Hippocampal formation (tissue), 2 donors: ENCODE measurements around the gene ZNF776.
A peak's percentile ranks its signal among the peaks of the same experiment; 100 is the strongest.
"Not testable (repeated sequence)": the region's sequence is repeated elsewhere in the genome, so short reads cannot be mapped to it uniquely, and the experiment has no call there.

Experiments
- DNase-seq, 2 donors: peaks; one replicate each; lab custom pipeline; 2025; lab: John Stamatoyannopoulos, UW

The ZNF776 gene

DNA sequence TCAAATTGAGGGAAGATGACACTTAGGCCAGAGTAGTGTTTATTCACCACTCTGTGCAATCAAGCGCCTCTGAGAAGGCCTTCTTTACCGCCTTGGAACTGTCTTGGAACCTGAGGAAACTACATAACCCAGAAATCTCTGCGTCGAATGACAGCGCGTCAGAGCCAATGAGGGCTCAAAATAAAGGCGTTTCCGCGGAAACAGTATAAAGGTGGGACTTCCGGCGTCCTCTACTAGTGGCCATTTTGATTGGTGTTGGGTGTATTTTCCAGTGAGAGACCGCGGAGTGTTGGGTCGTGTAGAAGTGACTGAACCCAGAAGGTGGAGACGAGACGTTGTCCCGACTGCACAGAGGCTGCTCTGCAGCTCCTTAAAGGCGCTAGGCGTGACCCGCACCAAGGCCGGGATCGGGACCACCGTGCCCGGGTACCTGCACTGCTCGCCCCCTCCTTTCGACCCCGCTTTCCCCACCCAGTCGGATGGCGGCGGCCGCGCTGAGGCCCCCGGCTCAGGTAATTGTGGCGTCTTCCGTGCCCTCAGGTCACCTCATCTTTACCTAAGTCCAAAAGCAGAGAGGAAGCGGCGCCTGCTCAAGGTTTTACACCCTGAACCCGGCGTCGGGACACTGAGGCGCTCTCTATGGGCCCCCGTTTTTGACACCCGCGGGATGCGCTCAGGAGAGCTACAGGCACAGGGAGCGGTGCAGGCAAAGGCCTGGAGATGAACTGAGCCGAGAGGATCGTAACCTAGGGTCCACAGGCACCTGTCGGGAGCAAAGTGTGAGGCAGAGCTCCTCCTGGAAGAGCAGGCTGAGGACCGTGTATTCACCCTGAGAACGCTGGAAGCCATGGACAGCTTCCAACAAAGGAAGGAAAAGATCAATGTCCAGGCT is at the start of gene ZNF776:
Gene ZNF776 (plus strand): TSS at position 236 of the 892 bp plus-strand sequence. CDS start 244 bp downstream, at position 480.
- peak; percentile 76 to 90 for DNase-seq

DNA sequence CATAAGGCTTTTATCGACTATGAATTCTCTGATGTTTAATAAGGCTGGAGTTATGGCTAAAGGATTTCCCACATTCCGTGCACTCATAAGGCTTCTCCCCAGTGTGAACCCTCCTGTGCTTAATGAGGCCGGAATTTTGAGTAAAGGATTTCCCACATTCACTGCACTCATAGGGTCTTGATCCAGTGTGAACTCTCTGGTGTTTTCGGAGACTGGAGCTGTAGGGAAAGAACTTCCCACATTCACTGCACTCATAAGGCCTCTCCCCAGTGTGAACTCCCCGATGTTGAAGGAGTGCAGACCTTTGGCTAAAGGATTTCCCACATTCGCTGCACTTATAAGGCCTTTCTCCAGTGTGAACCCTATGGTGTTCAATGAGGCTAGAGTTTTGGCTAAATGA is 45.0 kb upstream of the ZNF776 start:
- no peak for DNase-seq

GRCh38 chr19:57706346-57706745 is 40.3 kb upstream of the ZNF776 start:
- no peak for DNase-seq

- peak; percentile 19 to 66 for DNase-seq
These were observed 37.8 kb upstream of the ZNF776 start, which contains the start of gene ZNF154 for GRCh38 chr19:57708641-57709361. Gene ZNF154, minus strand, starts transcription at chr19:57709204. Its CDS starts 233 bp downstream, at chr19:57708971.

GRCh38 chr19:57709616-57710015 is 37.0 kb upstream of the ZNF776 start:
- no peak for DNase-seq

DNA sequence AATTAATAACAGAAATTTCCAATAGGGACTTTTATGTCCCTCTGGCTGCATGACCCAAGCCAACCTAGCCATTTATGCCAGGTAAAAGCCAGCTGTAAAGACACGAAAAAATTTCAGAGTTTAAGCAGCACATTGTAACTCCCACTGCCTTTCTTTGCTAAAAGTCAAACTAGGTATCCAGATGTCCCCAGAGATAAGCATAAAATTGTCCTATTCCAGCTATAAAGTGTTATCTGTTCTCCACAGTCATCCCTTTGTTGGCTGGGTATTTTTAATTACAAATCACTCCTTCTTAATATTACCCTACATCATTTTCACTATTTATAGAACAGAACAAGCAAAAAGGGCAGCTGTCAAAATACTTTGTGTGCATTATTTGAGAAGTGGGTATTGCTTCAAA is 34.4 kb upstream of the ZNF776 start:
- no peak for DNase-seq

DNA sequence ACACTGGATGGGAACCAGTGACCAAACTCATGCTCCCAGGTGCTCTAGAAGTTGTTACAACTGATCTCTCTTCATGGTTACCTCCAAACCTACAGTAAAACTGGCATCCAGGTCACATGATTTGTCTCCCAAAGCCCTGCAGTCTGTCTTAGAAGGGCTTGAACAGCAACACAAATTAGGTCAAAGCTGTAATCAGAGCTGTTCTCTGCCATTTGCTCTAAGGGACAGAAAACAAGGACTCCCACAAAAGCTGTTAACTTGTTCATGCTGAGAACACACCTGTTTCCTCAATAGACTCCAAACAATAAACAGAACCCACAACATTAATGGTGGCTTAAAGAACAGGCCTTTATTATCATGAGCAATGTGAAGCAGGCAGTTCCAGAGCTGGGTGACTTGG is 27.2 kb upstream of the ZNF776 start:
- DNase-seq, result no peak

DNA sequence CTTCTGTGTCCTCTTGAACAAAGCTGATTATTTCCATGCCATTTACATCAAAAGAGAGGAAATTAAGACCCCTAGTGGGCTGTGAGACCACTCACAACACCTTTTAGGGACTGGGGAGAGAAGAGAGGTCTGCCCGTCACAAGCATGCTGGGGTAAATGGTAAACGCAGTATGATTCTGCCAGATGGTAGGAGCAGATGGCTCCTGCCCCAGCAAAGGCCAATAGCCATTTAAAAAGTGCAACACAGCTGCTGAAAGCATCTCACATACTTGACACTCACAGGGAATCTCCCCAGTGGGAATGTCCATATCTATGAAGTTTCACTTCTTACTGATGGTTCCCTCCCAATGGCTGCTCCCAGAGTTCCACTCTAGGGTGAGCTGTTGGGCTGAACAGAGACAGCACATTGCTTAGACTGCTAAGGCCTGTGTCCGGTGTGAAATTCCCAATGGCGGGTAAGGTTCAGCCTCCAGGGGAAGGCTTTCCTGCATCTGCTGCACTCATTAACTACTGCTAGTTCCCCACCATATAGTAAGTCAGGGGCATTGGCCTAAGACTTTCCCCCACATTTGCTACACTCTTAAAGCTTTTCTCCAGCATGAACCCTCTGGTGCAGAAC is 26.6 kb upstream of the ZNF776 start:
- no peak for DNase-seq

GRCh38 chr19:57720878-57721277 is 25.7 kb upstream of the ZNF776 start:
- no peak for DNase-seq

GRCh38 chr19:57738320-57738719 is 8.3 kb upstream of the ZNF776 start:
- DNase-seq, result peak; percentile 3 to 4

GRCh38 chr19:57738770-57739169 is 7.8 kb upstream of the ZNF776 start:
- not testable (repeated sequence) for DNase-seq

DNA sequence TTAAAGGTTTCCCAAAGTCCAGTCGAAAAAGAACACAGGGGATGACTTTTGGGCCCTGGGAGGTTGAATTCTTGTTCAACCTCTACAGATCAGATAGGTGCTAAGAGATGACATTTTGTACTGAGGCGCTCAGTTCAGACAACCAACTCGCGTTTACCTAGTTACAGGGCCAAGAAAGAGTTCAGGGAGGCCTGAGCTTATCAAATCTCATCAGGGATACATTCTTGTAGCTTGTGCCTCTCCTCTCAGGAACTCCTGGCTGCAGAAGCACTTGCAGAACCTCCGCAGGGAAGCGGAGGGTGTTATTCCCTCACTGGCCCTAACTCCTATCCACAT is 825 bp downstream of the ZNF776 start:
- no peak for DNase-seq

DNA sequence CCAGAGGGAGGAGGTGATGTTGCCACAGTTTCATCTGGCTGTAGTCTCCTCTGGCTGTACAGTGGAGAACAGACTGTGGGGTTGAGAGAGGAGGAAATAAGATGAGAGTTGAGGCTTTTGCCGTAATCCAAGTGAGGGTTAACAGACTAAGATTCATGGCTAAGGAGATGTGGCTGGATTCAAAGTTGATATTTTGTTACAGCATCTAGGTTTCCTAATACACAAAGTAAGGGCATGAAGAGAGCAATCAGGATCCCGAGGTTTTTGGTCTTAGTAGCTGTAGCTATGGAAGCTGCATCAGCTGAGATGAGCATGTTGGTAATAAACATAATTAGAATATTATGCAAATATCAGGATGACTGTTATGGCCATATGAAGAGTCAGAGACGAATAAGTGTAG is 1.4 kb downstream of the ZNF776 start:
- no peak for DNase-seq

DNA sequence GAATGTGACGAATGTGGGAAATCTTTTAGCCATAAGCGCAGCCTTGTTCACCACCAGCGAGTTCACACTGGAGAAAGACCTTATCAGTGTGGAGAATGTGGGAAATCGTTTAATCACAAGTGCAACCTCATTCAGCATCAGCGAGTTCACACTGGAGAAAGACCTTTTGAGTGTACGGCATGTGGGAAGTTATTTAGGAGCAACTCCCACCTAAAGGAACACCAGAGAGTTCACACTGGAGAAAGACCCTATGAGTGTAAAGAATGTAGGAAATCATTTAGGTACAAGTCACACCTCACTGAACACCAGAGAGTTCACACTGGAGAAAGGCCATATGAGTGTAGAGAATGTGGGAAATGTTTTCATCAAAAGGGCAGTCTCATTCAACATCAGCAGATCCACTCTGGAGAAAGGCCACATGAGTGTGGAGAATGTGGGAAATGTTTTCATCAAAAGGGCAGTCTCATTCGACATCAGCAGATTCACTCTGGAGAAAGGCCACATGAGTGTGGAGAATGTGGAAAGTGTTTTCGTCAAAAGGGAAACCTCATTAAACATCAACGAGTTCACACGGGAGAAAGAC is 7.6 kb downstream of the ZNF776 start:
- DNase-seq, result no peak

- DNase-seq, result no peak
These were observed 8.4 kb downstream of the ZNF776 start for GRCh38 chr19:57755031-57755430.

DNA sequence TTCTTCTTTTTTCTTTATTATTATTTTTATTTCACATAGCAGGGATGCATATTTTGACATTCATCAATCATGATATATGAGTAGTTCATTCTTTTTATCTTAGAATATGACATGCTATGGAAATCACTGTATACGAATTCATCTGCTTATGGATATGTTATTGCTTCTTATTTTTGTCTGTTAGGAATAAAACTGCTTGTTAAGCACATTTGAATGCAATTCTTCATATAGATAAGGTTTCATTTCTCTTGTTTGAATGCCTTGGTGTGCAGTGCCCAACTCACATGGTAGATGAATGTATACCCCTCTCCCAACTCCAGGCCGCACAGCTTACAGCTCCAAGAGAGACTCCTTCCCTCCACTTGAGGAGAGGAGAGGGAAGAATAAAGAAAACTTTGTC is 11.3 kb downstream of the ZNF776 start:
- no peak for DNase-seq

DNA sequence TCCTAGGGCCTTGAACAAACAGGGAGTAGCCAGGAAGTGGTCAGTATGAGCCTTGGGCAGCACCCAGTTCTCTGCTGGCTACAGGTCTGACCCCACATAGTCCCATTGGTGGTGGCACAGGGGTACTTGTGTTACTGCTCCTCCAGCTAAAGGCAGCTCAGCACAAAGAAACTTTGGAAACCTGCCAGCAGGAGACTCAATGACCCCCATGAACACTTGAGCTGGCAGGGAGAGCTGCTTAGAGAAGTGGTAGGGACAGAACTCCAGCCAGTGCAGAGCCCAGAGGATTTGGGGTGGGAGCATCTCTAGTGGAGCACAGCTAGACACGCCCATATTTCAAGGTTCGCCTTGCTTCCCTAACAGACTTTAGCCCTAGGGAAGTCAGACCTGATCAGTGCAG is 12.5 kb downstream of the ZNF776 start:
- no peak for DNase-seq

GRCh38 chr19:57769345-57770131 is 22.9 kb downstream of the ZNF776 start, which contains the start of gene ZNF586:
Gene ZNF586, plus strand, starts transcription at chr19:57769676. Its CDS starts 167 bp downstream, at chr19:57769843.
- DNase-seq, result peak; percentile 88 to 90

GRCh38 chr19:57771417-57771816 is 24.8 kb downstream of the ZNF776 start:
- no peak for DNase-seq

- DNase-seq, result no peak
These were observed 26.9 kb downstream of the ZNF776 start for GRCh38 chr19:57773488-57773887.

GRCh38 chr19:57776764-57777296 is 30.2 kb downstream of the ZNF776 start:
- DNase-seq, result no peak
